CD4-positive, alpha-beta T cell treated with Interleukin-10 for 1 hour (primary cell): Measurements from ENCODE around the gene SAXO2.
"Not testable (repeated sequence)": the region's sequence is repeated elsewhere in the genome, so short reads cannot be mapped to it uniquely, and the experiment has no call there.

Experiments used
- DNase-seq: peaks from one replicate; pipeline ENCODE4 v3.0.0-alpha.2; 2020

SAXO2 gene

DNA sequence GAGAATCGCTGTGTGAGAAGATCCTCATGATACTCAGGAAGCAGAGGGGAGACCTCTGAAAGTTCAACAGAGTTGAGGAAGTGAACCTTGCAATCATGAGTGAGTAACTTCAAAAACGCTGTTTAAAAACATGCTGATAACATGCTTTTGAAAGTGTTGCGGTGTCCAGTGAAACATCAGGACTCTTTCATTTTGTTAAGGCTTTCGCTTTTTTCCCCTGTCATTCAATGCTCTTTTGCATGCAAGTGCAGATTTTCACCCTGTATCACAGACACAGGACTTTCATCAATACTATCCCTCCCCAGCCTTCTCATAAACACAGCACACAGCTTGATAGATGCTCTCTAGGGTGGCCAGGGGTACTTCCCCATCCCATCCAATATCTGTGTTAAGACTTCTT lies 23.9 kb downstream of the SAXO2 start:
- not testable (repeated sequence) for DNase-seq

DNA sequence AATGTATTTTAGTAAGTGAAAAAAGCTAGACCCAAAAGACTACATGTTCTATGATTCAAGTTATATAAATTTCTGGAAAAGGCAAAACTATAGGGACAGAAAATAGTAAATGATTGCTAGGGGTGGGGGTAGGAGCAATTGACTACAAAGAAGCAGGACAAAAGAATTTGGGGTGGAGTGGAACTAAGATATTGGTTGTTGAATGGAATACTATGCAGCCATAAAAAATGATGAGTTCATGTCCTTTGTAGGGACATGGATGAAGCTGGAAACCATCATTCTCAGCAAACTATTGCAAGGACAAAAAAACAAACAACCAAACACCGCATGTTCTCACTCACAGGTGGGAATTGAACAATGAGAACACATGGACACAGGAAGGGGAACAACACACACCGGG lies 25.6 kb downstream of the SAXO2 start:
- DNase-seq, result not testable (repeated sequence)

DNA sequence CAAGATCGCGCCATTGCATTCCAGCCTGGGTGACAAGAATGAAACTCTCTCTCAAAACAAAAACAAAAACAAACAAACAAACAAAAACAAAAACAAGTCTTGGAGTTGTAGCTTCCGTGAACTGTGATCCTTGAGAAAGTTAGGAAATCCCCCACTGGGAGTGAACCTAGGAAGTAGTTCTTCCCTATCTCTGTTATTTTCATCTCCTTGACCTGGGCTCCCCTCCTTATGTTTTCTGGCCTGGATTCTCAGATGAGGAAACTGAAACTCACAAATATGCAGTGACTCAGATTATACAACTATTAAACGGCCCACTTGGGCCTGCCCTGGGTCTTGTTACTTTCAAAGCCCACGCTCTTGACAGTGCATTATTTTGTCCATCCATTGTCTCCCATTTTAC lies 29.7 kb downstream of the SAXO2 start:
- no peak for DNase-seq

DNA sequence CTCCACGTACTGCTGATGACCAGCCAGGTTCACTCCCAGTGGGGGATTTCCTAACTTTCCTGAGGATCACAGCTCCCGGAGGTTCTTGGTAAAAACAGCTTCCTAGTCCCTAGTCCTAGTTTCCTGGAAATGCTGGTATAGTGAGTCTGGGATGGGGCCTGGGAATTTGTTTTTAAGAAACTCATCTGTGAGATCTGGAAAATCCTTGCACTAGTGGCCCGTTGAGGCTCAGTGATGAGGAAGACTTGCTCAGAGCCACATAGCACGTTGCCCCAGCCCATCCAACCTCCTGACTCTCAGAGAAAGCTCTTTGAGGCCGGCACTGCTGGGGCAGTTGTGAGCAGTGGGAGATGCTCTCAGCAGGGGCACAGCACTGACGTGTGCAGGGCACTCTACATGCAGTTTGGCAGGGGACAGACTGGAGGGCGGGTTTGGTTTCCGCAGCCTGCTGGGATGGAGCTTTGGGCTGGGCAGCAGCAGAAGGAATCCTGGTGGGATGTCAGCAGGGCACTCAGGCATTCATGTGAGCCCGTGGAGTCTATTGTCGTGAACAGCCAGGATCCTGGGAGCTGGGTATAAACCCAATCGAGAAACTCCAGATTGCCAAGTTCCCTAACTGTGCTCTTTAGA lies 31.6 kb downstream of the SAXO2 start:
- no peak for DNase-seq

DNA sequence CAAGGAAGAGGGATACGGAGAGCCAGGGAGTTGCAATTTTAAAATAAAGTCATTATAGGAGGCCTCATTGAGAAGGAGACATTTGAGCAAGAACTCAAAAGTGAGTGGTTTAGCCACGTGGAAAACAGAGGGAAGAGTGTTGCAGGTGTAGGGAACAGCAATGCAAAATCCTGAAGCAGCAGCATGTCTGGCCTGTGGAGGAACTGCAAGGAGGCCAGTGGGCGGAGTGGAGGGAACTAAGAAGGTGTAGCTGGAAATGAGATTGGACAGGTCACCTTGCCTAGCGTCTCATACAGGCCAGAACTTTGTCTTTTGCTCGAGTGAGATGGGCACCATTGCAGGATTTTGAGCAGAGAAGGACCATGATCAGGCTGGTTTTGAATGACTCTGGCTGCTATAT lies 34.9 kb downstream of the SAXO2 start:
- DNase-seq, result no peak

DNA sequence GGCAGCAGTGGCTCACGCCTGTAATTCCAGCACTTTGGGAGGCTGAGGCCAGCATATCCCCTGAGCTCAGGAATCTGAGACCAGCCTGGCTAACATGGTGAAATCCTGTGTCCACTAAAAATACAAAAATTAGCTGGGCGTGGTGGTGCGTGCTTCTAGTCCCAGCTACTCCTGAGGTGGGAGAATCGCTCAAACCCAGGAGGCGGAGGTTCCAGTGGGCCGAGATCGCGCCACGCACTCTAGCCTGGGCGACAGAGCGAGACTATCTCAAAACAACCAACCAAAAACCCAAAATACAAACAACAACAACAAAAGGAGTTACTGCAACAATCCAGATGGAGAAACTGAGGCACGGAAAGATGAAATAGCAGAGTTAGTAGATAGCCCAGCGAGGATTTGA lies 35.4 kb downstream of the SAXO2 start:
- DNase-seq, result no peak

DNA sequence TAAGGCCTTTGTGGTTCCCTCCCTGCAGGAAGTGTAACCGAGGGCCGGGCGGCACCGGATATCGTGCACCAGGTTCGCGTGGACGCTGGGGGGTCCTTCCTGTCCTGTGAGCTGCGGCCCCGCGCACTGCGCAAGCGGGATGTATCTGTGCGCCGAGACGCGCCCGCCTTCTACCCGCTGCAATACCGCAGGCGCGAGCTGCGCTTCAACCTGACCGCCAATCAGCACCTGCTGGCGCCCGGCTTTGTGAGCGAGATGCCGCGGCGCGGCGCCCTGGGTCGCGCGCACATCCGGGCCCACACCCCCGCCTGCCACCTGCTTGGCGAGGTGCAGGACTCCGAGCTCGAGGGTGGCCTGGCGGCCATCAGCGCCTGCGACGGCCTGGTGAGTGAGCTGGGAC lies 35.9 kb downstream of the SAXO2 start:
- DNase-seq, result peak; percentile 60

DNA sequence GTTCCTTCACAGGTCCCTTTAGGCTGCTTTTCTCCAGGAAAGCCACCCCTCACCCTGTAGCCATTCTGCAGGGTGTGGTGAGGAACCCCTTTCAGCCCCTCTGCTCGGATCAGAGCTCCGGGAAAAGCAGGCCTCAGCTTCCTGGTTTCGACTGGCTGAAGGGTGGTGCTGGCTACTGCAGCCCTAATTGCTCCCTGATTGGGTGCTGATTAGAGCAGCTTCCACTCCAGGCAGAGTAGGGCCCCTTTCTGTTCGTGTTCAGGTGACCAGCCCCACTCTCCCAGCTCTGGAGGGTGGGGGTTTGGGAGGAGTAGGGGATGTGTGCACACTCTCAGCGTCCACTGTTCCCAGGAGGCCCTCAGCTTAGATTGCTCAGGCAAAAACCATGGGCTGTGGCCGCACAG lies 36.9 kb downstream of the SAXO2 start:
- DNase-seq, result not testable (repeated sequence)

DNA sequence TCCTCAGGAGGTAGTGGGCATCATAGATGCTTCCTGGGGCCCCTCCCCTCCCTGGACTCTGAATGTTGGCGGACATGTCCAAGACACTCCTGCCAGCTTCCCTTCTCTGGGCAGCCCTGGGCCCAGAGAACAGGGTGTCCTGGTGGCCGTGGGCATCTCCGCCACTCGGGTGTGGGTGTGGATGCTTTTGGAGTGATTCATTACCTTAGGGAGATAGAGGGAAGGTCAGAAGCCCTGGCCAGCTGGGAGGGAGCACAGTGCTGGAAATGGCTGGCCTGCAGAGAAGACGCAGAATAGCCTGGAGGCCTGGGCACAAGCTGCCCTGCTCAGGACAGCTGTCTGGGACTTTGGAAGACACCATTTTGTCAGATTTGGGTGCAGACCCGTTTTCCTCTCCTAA lies 37.7 kb downstream of the SAXO2 start:
- DNase-seq, result not testable (repeated sequence)

DNA sequence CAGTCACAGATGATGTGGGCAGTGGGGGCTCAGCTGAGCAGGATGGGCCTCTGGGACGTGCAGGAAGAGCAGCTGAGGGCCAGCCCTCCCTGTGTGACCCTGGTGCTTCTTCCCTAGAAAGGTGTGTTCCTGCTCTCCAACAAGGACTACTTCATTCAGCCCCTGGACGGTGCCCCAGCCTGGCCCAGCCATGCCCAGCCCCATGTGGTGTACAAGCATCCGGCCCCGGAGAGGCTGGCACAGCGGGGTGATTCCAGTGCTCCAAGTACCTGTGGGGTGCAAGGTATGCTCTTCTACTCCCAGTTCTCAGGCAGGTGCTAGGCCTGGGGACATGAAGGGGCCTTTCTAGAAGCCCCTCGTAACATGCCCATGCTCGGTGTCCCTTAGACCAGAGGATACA lies 38.3 kb downstream of the SAXO2 start:
- no peak for DNase-seq

DNA sequence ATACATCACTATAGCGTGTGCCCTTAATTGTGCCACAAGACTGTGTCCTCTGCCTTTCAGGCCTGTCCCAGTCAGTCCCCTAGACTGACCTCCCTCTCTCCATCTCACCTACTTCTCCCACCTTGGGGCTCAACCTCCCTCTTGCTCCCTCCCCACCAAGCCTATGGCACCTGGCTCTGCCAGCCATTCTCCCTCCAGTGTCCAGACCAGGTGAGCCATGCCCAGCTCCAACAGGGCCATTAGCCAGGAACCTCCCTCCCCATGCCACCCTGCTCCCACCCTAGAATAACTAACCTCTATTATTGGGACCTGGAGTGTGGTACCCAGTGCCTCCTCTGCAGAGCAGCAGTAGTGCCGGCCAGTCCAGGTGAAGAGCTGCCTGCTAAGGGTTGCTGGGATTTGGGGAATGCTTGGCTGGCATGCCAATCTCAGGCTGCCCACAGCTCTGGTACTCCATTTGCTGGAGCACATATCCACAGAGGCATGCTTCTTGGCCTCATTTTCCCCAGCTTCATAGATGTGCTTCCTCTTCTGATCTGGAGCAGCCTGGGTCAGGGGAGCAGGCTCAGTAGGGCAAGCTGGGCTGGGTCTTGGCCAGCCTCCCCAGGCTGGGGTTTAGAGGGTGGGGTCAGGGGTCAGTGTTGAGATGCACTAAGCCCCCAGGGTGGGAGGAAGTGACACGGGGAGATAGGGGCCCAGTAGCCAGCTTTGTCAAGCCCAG lies 38.8 kb downstream of the SAXO2 start:
- no peak for DNase-seq

DNA sequence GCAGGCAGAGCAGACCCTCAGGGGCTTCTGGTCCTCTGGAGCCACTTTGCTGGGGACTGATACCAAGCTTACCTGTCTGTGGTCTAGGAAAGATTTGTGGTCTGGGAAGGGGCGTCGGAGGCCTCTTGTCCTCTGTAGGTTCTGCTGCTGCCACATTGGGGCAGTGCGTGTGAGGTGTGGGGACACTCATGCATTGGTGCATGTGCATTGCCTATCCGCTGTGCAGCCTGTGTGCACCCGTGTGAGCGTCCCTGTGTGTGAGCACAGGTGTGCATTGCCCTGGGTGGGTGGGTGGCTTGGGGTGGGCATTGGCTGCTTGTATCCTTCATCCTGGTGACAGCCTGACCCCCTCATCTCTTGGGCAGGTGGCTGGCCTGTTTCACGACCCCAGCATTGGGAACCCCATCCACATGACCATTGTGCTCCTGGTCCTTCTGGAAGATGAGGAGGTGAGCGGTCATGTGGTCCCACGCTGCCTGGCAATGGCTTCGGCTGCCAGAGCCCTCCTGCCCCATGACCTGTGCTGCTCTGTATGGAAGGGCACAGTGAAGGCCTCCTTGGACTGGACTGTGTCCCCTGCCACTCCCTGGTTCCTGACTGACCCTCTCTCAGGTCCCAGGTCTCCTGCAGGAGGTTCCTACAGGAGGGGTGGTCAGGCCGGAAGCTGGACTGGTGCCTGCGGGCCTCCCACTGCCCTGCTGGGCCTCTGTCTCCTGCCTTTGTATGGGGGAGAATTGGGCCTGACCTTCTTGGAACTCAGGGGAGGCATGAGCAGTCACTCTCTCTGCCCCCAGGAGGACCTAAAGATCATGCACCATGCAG lies 41.5 kb downstream of the SAXO2 start:
- DNase-seq, result no peak

DNA sequence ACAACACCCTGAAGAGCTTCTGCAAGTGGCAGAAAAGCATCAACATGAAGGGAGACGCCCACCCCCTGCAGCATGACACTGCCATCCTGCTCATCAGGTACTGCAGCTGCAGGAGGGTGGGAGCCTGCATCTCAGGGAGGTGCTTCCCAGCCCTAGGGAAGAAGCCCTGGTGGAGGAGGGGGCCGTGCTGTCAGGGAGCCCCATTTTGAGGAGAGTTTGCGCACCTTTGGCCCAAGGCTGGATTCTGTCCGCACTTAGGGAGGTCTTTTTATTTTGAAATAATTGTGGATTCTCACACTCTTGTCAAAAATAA lies 42.1 kb downstream of the SAXO2 start:
- DNase-seq, result no peak

DNA sequence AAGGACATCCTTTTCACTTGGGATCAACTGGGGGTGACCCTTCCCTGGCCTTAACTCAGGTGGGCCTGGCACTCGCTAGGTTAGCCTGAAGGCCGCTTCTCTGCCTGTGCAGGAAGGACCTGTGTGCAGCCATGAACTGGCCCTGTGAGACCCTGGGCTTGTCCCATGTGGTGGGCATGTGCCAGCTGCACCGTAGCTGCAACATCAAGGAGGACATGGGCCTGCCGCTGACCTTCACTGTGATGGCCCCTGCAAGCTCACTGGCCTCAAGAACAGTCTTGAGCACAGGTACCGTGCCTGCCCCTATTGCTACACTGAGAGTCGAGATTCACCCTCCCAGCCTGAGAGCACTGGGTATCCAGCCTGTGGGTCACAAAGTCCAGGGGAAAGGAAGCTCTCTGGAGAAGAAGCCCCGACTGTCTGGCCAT lies 43.0 kb downstream of the SAXO2 start:
- no peak for DNase-seq

DNA sequence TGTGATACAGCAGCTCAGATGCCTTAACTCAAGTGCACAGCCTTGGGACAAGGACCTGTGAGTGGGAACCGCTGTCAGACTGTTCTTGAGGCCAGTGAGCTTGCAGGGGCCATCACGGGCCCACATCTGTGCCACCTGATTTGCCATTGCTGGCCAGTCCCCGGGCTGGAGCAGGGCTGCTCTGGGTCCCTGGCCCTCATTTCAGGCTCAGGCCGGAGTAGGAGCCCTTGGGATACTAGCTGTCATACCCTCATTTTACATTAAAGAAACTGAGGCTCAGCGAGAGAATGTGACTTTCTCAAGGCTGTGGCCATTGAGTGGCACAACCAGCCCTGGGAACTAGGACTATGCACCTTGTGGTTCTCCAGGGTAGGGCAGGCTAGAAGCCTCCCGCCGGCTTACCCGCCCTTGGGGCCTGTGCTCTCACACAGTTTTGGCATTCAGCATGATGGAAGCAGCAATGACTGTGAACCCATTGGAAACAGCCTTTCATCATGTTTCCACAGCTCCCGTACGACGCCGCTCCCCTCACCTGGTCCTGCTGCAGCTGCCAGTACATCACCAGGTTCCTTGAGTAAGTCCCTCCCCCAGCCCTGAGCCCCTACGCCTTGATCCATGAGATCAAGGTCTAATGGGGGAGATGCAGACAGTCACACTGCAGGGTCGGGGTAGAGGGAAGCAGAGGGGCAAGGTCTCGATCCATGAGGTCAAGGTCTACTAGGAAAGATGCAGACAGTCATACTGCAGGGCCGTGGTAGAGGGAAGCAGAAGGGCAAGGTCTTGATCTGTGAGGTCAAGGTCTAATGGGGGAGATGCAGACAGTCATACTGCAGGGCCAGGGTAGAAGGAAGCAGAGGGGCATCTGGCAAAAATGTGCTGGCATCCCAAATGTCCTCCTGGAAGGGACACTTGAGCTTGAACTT lies 44.4 kb downstream of the SAXO2 start:
- DNase-seq, result no peak

DNA sequence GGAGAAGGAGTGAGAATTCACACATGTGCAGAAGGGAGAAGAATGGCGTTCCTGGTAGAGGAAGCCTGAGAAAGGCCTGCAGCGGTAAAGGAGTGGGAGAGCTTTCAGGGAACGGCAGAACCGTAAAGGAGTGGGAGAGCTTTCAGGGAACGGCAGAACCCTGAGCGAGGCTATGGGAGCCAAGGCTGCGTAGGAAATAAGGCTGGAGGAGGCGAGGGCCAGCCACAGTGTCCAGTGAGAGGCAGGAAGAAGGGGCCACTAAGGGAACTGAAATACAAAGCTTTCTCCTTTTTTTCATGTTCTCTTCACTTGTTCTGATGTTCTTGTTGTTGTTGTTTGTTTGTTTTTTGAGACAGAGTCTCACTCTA lies 45.1 kb downstream of the SAXO2 start:
- no peak for DNase-seq

DNA sequence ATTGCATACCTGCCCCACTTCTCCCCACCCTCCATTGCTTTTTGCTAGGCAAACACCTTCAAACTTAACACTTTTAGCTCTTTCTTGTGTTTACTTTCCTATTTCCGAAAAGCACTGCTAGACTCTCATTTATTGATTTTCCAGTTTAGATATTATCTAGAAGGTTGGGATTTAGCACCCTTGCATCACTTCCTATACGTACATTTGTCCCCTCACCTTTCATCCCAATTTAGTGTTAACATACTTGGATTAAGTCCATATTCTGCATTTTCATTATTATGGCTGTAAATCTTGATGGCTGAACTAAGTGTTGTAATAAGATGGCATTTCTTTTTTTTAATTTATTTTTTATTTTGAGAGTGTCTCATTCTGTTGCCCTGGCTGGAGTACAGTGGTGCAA lies 47.2 kb downstream of the SAXO2 start:
- no peak for DNase-seq

DNA sequence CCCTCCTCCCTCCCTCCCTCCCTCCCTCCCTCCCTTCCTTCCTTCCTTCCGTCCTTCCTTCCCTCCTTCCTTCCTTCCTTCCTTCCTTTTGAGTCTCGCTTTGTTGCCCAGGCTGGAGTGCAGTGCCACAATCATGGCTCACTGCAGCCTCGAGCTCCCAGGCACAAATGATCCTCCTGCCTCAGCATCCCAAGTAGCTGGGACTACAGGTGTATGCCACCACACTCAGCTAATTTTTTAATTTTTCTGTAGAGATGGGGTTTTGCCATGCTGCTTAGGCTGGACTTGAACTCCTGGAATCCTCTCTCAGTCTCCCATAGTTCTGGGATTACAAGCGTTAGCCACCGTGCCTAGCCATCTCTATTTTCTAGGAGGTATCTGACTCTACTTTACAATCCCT lies 48.7 kb downstream of the SAXO2 start:
- not testable (repeated sequence) for DNase-seq

DNA sequence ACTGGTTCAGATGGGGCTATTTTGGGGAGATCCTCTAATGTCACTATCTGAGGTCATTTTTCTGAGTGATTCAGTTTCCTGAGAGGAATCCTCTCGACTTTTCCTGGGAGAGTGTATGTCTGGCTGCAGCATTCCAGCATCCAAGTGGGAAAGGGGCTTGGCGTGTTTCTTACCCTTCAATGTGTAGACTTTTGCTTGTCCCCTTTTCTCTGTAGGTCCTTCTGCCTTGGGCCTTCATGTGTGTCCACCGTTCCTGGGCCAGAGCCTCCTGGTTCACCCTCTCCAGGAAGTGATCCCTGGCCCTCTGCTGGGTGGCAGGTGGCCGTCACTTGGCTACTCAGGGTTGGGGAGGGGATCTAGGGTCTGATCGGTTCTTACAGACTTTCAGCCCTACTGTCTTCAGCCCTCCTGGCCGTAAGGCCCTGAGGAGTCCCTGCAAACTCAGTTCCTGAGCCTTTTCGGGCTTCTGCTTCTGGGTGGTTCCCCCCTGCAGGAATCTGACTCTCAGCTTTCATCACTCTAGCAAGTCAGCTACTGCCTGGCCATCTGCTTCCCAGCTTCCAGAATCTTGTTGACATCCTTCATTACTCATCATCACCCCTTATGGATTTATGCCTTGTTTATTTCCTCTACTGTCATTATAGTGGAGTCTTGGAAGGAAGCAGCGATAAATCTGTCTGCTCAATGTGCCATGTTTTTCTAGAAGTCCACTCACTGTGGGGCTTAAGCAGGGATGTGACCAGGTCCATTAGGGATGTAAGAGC lies 50.1 kb downstream of the SAXO2 start:
- DNase-seq, result no peak

DNA sequence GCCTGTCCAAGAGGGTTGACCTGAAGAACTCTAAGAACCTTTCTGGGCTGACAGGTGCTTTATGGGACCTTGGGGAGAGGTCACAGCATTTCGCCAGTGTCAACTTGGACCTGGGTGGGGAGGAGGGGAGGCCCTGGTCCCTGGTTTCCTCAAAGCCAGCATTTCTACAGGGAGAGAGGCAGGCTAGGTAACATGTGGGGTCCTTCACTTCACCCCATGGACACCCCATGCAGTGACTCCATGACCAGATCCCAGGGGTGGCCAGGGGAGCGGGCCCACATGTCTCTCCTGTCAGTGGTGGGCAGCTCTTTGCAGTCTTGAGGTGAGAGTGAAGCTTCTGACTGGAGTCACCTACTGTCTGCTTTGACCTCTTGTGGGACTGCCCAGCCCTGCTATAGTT lies 50.8 kb downstream of the SAXO2 start:
- no peak for DNase-seq

DNA sequence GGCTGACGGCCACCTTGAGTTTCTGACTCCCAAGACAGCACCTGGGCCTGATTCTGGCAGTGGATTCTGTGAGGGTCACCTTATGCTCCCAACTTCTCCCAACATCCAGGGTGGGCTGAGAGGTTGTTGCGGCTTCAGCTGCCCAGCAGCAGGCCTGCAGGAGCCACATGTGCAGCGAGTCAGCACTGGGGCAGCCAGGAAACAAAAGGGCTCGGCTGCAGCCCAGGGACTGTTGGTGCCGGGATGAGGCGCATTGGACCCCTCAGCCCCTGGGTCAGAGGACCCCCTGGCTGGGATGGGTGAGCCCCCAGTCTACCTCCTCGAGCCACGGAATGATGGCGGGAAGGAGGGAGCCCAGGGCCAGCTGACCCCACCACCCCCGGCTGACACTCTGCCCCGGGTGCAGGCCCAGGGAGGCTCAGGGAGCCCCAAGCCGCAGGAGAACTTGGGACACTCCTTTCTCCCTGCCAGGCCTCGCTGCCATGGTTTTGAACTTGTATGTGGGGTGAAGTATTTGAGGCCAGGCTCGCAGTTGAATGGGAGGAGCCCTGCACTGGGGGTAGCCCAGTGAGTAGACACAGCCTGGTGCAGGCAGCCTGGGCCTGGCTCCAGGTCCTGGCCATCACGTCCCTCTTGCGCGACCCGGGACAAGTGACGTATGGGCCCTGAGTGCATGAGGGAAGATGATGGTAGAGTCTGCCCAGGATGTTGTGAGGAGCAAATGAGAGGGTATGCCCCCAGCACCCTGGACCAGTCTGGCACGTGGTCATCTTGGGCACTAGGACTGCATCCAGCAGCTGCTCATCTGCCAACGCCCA lies 51.5 kb downstream of the SAXO2 start:
- not testable (repeated sequence) for DNase-seq
